ENCODE measurements around the gene ALOXE3. TPM values are rescaled to one million over a fixed set of nuclear protein-coding genes. Genes with fewer than 3 reads are reported as not detected.

ALOXE3 gene
- total RNA-seq, 2 donors from 2014 or later: not detected

GRCh38 chr17:8150194-8151119, 32.1 kb upstream of the ALOXE3 start:
- no peaks in the 10 kb centered on the region for H3K36me3 Mint-ChIP-seq
- ATAC-seq (no peak), DNase-seq (ENCODE audit: low spot score) (no peak)
- H3K4me1 Mint-ChIP-seq (ENCODE audit: low read depth in 2 of 2): peaks cover 7 to 34% of the 10 kb centered on the region in 2 donors
- H3K4me3 Mint-ChIP-seq: no peak overlapping the region
- H3K9me3 Mint-ChIP-seq: no peaks in the 10 kb centered on the region
- H3K27me3 Mint-ChIP-seq: no peaks in the 10 kb centered on the region
- peak overlapping the region in 1 of 2 donors; percentile 21 for H3K27ac Mint-ChIP-seq

GRCh38 chr17:8149419-8150193, 31.3 kb upstream of the ALOXE3 start:
- Mint-ChIP-seq H3K9me3 (no peaks in the 10 kb centered on the region), H3K4me1 (ENCODE audit: low read depth in 2 of 2) (peaks cover 7 to 34% of the 10 kb centered on the region in 2 donors), H3K4me3 (peak overlapping the region; percentile 30), H3K36me3 (no peaks in the 10 kb centered on the region), H3K27me3 (no peaks in the 10 kb centered on the region), H3K27ac (peak overlapping the region in 1 of 2 donors; percentile 21)
- ATAC-seq: no peak
- no peak for DNase-seq (ENCODE audit: low spot score)

- Mint-ChIP-seq H3K36me3 (no peaks in the 10 kb centered on the region), H3K4me1 (ENCODE audit: low read depth in 2 of 2) (peaks cover 7 to 26% of the 10 kb centered on the region in 2 donors), H3K4me3 (no peak overlapping the region)
Measured at GRCh38 chr17:8148560-8148959, 30.2 kb upstream of the ALOXE3 start.

GRCh38 chr17:8147805-8148404, 29.6 kb upstream of the ALOXE3 start:
- ATAC-seq (no peak), DNase-seq (ENCODE audit: low spot score) (no peak)
- H3K9me3 Mint-ChIP-seq: no peaks in the 10 kb centered on the region
- H3K27ac Mint-ChIP-seq: no peak overlapping the region
- H3K27me3 Mint-ChIP-seq: no peaks in the 10 kb centered on the region
- no peak overlapping the region for H3K4me3 Mint-ChIP-seq
- peaks cover 7 to 20% of the 10 kb centered on the region in 2 donors for H3K4me1 Mint-ChIP-seq (ENCODE audit: low read depth in 2 of 2)
- no peaks in the 10 kb centered on the region for H3K36me3 Mint-ChIP-seq

More at GRCh38 chr17:8148560-8148959, 30.2 kb upstream of the ALOXE3 start:
- no peak for DNase-seq (ENCODE audit: low spot score)
- H3K9me3 Mint-ChIP-seq: no peaks in the 10 kb centered on the region
- no peak overlapping the region for H3K27ac Mint-ChIP-seq
- no peaks in the 10 kb centered on the region for H3K27me3 Mint-ChIP-seq
- no peak for ATAC-seq

DNA sequence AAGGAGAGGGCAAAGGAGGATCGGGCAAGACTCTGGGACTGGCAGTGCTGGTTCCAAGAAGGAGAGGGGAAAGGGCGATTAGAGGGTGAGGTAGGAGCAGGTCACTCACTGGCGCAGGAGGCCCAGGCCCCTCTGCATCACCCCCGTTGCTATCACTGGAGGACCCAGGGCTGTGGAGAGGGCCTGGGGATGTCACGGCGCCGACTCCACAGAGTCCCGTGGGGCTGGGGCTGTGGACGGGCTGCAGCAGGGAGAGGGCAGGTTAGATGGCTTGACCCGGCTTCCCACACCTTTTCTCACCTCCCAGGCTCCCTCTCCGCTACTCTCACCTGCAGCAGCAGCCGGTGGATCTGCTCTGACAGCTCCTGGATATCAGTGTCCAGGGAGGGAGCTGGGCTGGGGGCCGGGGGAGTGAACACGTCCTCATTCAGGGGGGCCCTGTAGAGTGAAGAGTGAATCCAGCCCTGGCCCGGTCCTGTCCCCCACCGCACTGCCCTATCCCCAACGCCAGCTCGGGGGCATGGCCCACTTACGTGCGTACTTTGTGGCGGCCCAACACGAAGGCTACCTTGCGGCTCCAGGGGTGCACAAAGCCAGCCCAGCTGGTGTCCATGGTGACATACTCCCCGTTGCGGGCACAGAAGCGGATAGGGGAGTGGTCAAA, 29.0 kb upstream of the ALOXE3 start:
- DNase-seq (ENCODE audit: low spot score): no peak
- no peak overlapping the region for H3K4me3 Mint-ChIP-seq
- H3K27ac Mint-ChIP-seq: no peak overlapping the region

GRCh38 chr17:8146381-8147140, 28.2 kb upstream of the ALOXE3 start:
- H3K4me3 Mint-ChIP-seq: no peak overlapping the region
- ATAC-seq (no peak), DNase-seq (ENCODE audit: low spot score) (no peak)
- H3K36me3 Mint-ChIP-seq: no peaks in the 10 kb centered on the region
- H3K27ac Mint-ChIP-seq: no peak overlapping the region
- H3K4me1 Mint-ChIP-seq (ENCODE audit: low read depth in 2 of 2): peaks cover 3 to 8% of the 10 kb centered on the region in 2 donors
- H3K9me3 Mint-ChIP-seq: no peaks in the 10 kb centered on the region
- H3K27me3 Mint-ChIP-seq: no peaks in the 10 kb centered on the region

More for the DNA sequence above, 29.0 kb upstream of the ALOXE3 start:
- ATAC-seq: no peak
- no peaks in the 10 kb centered on the region for H3K36me3 Mint-ChIP-seq
- H3K9me3 Mint-ChIP-seq: no peaks in the 10 kb centered on the region
- H3K27me3 Mint-ChIP-seq: no peaks in the 10 kb centered on the region
- H3K4me1 Mint-ChIP-seq (ENCODE audit: low read depth in 2 of 2): peaks cover 7 to 14% of the 10 kb centered on the region in 2 donors

GRCh38 chr17:8145811-8146210, 27.5 kb upstream of the ALOXE3 start:
- Mint-ChIP-seq H3K4me1 (ENCODE audit: low read depth in 2 of 2) (peaks cover 0 to 5% of the 10 kb centered on the region in 2 donors), H3K4me3 (no peak overlapping the region), H3K27me3 (no peaks in the 10 kb centered on the region), H3K9me3 (no peaks in the 10 kb centered on the region), H3K36me3 (no peaks in the 10 kb centered on the region), H3K27ac (no peak overlapping the region)
- DNase-seq (ENCODE audit: low spot score) (no peak), ATAC-seq (no peak)

DNA sequence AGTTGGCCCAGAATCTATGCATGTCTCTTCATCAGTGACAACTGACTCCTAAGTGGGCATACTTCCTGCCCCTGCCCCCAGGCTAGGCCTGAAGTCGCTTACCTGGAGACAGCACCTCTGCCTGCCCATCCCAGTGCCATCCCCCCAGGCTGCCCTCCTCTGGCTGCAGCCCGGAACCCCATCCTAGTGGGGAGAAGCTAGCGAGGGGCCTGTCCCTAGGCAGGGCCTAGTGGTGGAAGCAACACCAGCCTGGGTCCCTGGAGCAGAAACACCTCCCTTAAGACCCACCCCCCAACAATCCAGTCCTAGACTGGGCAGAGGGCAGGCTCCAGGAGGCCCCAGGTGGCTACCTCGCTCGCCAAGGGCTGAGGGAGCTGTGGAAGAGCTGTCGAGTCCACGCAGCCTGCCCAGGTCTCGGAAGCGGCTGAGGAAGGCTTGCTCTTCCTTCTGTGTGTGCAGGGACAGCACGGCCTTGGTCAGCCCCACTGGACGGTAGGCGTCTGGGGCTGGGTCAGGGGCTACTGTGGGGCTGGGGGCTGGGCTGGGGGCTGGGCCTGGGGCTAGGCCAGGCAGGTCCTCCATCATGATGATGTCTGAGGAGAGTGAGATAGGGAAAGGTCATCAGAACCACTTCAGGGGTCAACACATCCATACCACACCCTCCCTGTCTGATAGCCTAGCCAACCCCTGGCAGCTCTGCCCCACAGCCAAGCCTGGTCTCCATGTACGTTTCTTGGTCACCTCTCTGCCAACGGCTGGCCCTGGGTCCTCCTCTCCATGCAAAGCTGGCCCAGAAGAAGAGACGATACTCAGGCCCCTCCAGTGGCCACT, 26.3 kb upstream of the ALOXE3 start:
- no peaks in the 10 kb centered on the region for H3K36me3 Mint-ChIP-seq
- H3K27ac Mint-ChIP-seq: no peak overlapping the region
- no peaks in the 10 kb centered on the region for H3K27me3 Mint-ChIP-seq
- DNase-seq (ENCODE audit: low spot score) (no peak), ATAC-seq (no peak)
- H3K4me3 Mint-ChIP-seq: no peak overlapping the region
- H3K9me3 Mint-ChIP-seq: no peaks in the 10 kb centered on the region
- no peaks in the 10 kb centered on the region for H3K4me1 Mint-ChIP-seq (ENCODE audit: low read depth in 2 of 2)

GRCh38 chr17:8143581-8144400, 25.5 kb upstream of the ALOXE3 start:
- ATAC-seq (no peak), DNase-seq (ENCODE audit: low spot score) (no peak)
- no peaks in the 10 kb centered on the region for H3K36me3 Mint-ChIP-seq
- no peaks in the 10 kb centered on the region for H3K9me3 Mint-ChIP-seq
- H3K27me3 Mint-ChIP-seq: no peaks in the 10 kb centered on the region
- no peak overlapping the region for H3K27ac Mint-ChIP-seq
- no peak overlapping the region for H3K4me3 Mint-ChIP-seq
- H3K4me1 Mint-ChIP-seq (ENCODE audit: low read depth in 2 of 2): no peaks in the 10 kb centered on the region

DNA sequence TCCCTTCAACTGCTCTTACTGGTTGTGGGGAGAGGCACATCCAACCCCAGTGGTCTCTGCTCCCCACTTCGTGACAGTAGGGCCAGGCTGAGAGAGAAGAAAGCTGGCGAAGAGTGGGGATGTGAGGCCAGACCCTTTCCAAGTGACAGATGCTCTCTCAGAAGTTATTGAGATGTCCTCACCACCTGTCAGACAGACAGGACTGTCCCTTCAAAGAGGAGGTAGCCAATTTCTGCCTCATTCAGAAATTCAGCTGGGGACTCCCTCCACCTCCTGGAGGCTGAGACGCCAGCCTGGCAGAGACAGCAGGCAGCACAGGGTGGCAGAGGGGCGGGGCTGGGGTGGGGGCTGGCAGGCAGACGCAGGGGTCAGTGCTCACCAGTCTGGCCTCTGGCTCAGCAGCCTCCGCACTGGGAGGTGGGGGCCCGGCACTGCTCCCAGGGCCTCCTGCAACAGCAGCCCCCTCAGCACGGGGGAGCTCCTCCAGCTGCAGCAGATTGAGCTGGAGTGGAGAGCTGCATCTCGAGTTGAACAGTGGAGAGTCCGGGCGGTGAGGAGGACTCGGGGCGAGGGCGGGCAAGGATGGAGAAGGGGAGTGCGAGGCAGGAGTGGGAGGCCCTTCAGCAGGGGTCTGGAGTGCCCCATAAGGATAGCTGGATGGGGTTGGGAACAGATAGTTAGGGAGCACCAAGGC, 24.7 kb upstream of the ALOXE3 start:
- ATAC-seq (no peak), DNase-seq (ENCODE audit: low spot score) (no peak)
- H3K27ac Mint-ChIP-seq: no peak overlapping the region
- H3K36me3 Mint-ChIP-seq: no peaks in the 10 kb centered on the region
- H3K4me3 Mint-ChIP-seq: no peak overlapping the region
- no peaks in the 10 kb centered on the region for H3K4me1 Mint-ChIP-seq (ENCODE audit: low read depth in 2 of 2)
- no peaks in the 10 kb centered on the region for H3K27me3 Mint-ChIP-seq
- no peaks in the 10 kb centered on the region for H3K9me3 Mint-ChIP-seq

DNA sequence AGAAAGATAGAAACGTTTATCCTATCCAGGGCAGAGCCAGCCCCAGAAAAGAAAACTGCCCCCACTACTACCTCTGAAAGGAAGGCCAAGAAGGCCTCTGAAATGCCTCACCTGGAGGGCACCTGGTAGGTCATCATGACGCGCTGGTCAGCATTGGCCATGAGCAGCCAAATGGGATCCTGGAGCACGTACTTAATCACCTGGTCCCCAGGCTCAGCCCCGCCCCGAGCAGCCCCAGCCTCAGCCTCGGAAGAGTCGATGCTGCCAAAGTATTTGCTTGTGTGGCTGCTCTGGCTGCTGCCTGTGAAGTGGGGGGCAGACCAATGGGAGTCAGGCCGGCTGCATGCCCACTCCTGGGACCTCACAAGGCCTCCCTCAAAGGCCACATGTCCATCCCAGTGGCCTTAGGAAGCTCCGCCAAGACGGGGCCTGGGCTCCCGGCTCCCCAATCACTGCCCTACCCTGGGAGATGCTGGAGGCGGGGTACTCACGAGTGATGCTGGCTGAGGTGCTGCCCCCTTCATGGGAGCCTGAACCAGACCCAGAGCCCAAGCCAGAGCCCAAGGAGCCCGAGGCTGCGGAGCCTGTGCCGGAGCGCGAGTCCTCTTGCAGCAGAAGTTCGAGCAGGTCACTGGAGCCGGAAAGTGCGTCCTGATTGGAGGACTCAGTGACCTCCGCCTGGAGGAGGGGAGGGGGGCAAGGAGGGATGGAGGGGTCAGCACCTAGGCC, 24.0 kb upstream of the ALOXE3 start:
- DNase-seq (ENCODE audit: low spot score) (no peak), ATAC-seq (no peak)
- Mint-ChIP-seq H3K36me3 (no peaks in the 10 kb centered on the region), H3K4me1 (ENCODE audit: low read depth in 2 of 2) (no peaks in the 10 kb centered on the region), H3K27ac (no peak overlapping the region), H3K4me3 (no peak overlapping the region), H3K27me3 (no peaks in the 10 kb centered on the region), H3K9me3 (no peaks in the 10 kb centered on the region)

Measured in natural killer cell treated with Interleukin-12 subunit alpha and Interleukin-12 subunit beta and Interleukin-15 and Interleukin-18, amount 100 ng/mL, for 72 hours (primary cell).